GM21390 (cell line): ENCODE measurements around the gene SLC29A1.
"Not testable (repeated sequence)": the region's sequence is repeated elsewhere in the genome, so short reads cannot be mapped to it uniquely, and the experiment has no call there.

Source experiments
- ATAC-seq: cut with Tn5 transposase; IDR thresholded peaks from one replicate; pipeline ENCODE4 v1.9.1; 2021; ENCODE audit not compliant: unreplicated experiment

The SLC29A1 gene

GRCh38 chr6:44223319-44224028 is at the start of gene SLC29A1:
SLC29A1 (plus strand) TSS chr6:44223595; CDS start chr6:44227314, 3,719 bp downstream.
- ATAC-seq, result peak; percentile 45

- no peak for ATAC-seq
Measured at GRCh38 chr6:44176130-44176761, 47.1 kb upstream of the SLC29A1 start.

GRCh38 chr6:44176762-44177509 is 46.5 kb upstream of the SLC29A1 start:
- ATAC-seq, result no peak

- ATAC-seq, result no peak
Measured at GRCh38 chr6:44177691-44178423, 45.5 kb upstream of the SLC29A1 start.

- no peak for ATAC-seq
Measured at GRCh38 chr6:44178424-44179071, 44.8 kb upstream of the SLC29A1 start.

GRCh38 chr6:44179072-44179536 is 44.3 kb upstream of the SLC29A1 start:
- no peak for ATAC-seq

GRCh38 chr6:44179648-44180047 is 43.7 kb upstream of the SLC29A1 start:
- no peak for ATAC-seq

- ATAC-seq, result no peak
Measured at GRCh38 chr6:44180406-44180805, 43.0 kb upstream of the SLC29A1 start.

GRCh38 chr6:44180886-44181285 is 42.5 kb upstream of the SLC29A1 start:
- ATAC-seq, result no peak

GRCh38 chr6:44181784-44182183 is 41.6 kb upstream of the SLC29A1 start:
- ATAC-seq, result not testable (repeated sequence)

GRCh38 chr6:44182911-44183390 is 40.4 kb upstream of the SLC29A1 start:
- ATAC-seq, result no peak

- no peak for ATAC-seq
Measured at GRCh38 chr6:44183783-44184182, 39.6 kb upstream of the SLC29A1 start.

- ATAC-seq, result not testable (repeated sequence)
Measured at GRCh38 chr6:44185356-44185755, 38.0 kb upstream of the SLC29A1 start.

GRCh38 chr6:44185953-44186634 is 37.3 kb upstream of the SLC29A1 start:
- ATAC-seq, result no peak

GRCh38 chr6:44186635-44187025 is 36.8 kb upstream of the SLC29A1 start:
- ATAC-seq, result no peak

- ATAC-seq, result no peak
Measured at GRCh38 chr6:44188819-44189218, 34.6 kb upstream of the SLC29A1 start.

GRCh38 chr6:44189257-44189656 is 34.1 kb upstream of the SLC29A1 start:
- no peak for ATAC-seq

GRCh38 chr6:44190715-44191114 is 32.7 kb upstream of the SLC29A1 start:
- peak; percentile 55 for ATAC-seq

- no peak for ATAC-seq
Measured at GRCh38 chr6:44192428-44193041, 30.9 kb upstream of the SLC29A1 start.
